ENCODE results near the gene SLC13A3. TPM values are rescaled to one million over a fixed set of nuclear protein-coding genes. Genes with fewer than 3 reads are reported as not detected.

Gene SLC13A3
- total RNA-seq = 1.4 and 4.2 TPM in 2 replicates

DNA sequence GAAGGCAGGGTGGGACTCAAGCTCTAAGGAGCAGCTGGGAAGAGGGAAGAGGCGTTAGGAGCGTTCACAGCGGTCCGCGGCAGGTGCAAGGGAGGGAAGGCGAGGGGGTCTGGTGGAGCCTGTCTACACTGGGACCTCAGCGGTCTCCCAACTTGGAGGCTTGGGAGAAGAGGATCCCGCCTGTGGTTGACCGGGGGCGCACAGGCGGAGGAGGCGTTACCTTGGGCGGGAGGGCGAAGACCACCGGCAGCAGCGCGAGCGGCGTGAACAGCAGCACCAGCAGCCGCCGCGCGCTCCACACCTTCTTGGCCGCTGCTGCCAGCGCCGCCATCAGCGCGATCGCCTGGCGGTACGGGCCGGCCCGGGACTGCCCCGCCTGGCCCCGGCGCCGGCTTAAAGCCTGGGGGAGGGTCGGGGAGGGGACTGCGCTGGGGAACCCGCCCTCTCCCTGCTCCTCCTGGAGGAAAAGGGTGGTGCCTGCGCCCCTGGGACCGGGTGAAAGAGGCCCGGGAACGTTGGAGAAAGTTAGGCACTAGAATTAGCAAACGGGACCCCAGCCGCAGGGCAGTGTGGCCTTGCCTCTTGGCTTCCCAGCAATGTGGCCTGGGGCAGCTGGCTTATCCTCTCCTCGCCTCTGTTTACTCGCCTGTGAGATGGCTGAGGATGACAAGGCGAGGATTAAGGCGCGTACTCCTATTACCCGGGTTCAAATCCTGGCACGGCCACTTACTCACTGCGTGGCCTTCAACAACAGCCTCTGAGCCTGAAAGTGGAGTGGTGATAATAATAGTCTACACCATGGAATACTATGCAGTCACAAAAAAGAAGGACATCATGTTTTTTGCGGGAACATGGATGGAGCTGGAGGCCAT, at the start of gene SLC13A3:
TSS of gene SLC13A3 (minus strand) at position 369 of the 872 bp plus-strand sequence. CDS start at position 331, 38 bp downstream.
- DNase-seq (ENCODE audit: low read depth) = no peak

- no peak for DNase-seq (ENCODE audit: low read depth)
Observed at GRCh38 chr20:46701057-46701456, 49.8 kb upstream of the SLC13A3 start.

- DNase-seq (ENCODE audit: low read depth) = no peak
Observed at GRCh38 chr20:46700481-46700880, 49.2 kb upstream of the SLC13A3 start.

GRCh38 chr20:46699651-46700359, 48.5 kb upstream of the SLC13A3 start:
- DNase-seq (ENCODE audit: low read depth) = peak; percentile 13

- no peak for DNase-seq (ENCODE audit: low read depth)
Observed at GRCh38 chr20:46698788-46699187, 47.5 kb upstream of the SLC13A3 start.

GRCh38 chr20:46696791-46697279, 45.6 kb upstream of the SLC13A3 start:
- no peak for DNase-seq (ENCODE audit: low read depth)

GRCh38 chr20:46695892-46696291, 44.6 kb upstream of the SLC13A3 start:
- no peak for DNase-seq (ENCODE audit: low read depth)

DNA sequence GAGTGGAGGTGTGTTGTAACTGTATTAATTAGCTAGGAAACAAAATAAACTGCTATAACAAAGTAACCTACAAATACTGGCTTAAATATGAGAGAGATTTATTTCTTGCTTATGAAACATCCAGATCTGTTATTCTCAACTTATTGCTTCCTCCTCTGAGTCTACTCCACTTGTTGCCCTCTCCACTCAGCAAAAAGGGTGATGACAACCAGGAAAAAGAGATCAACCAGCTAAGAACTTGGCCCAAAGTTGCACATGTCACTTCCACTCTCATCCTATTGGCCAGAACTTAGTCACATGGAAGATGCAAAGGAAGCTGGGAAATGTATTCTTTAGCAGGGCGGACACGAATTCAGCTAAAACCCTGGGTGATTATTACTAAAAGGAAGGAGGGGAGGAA, 43.2 kb upstream of the SLC13A3 start:
- peak; percentile 29 for DNase-seq (ENCODE audit: low read depth)

DNA sequence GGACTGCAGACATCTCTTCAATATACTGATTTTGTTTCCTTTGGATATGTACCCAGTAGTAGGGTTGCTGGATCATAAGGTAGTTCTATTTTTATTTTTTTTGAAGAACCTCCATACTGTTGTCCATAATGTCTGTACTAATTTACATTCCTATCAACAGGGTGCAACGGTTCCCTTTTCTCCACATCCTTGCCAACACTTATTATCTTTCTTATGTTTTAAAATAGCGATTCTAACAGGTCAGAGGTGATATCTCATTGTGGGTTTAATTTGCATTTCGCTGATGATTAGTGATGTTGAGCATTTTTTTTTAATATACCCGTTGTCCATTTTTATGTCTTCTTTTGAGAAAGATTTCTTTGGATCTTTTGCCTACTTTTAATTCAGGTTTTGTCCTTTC, 39.9 kb upstream of the SLC13A3 start:
- DNase-seq (ENCODE audit: low read depth) = no peak

DNA sequence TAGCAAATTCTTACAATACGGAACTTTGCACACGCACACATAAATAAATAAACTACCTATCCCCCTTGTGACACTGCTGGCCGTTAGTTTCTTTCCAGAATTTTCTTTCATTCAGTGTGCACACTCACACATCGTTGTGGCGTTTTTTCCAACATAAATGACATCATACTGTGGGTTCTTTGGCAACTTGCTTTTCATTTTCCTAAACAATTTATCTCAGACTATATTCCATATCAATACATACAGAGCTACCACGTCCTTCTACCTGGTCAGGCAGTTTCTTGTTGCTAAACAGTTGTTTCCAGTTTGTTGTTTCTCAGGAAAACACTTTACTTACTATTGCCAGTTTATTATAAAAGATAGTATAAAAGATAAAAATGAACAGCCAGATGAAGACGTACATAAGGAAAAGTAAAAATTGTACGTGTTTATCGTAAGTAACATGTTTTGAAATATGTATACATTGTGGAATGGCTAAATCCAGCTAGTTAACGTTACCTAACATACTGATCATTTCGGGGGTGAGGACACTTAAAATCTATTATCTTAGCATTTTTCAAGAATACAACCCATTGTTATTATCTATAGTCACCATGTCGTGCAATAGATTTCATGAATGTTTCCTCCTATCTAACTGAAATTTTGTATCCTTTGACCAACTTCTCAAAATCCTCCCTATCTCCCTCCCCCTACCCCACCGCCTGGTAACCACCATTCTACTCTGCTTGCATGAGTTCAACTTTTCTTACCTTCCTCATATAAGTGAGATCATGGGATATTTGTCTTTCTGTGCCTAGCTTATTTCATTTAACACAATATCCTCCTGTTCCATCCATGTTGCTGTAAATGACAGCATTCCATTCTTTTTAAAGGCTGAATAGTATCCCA, 39.2 kb upstream of the SLC13A3 start:
- DNase-seq (ENCODE audit: low read depth) = peak; percentile 9

DNA sequence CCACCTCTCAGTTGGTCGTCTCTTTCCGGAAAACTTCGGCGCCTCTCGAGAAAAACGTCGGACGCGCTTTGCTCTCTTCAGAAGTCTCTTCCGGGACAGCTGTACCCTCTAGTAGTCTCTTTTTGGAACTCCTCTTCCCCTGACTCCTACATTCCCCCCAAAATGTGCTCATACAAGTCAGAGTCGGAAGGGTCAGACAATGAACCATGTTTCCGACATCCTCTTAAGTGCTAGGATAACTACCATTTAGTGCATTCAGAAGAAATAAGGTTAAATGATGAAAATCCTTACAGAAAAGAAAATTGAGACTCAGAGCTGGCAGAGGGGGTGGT, 38.5 kb upstream of the SLC13A3 start:
- no peak for DNase-seq (ENCODE audit: low read depth)

GRCh38 chr20:46689082-46689753, 38.0 kb upstream of the SLC13A3 start, which contains the start of gene TP53RK:
Gene TP53RK (minus strand): TSS chr20:46689444. CDS start chr20:46689414, 30 bp downstream.
- peak; percentile 100 for DNase-seq (ENCODE audit: low read depth)

DNA sequence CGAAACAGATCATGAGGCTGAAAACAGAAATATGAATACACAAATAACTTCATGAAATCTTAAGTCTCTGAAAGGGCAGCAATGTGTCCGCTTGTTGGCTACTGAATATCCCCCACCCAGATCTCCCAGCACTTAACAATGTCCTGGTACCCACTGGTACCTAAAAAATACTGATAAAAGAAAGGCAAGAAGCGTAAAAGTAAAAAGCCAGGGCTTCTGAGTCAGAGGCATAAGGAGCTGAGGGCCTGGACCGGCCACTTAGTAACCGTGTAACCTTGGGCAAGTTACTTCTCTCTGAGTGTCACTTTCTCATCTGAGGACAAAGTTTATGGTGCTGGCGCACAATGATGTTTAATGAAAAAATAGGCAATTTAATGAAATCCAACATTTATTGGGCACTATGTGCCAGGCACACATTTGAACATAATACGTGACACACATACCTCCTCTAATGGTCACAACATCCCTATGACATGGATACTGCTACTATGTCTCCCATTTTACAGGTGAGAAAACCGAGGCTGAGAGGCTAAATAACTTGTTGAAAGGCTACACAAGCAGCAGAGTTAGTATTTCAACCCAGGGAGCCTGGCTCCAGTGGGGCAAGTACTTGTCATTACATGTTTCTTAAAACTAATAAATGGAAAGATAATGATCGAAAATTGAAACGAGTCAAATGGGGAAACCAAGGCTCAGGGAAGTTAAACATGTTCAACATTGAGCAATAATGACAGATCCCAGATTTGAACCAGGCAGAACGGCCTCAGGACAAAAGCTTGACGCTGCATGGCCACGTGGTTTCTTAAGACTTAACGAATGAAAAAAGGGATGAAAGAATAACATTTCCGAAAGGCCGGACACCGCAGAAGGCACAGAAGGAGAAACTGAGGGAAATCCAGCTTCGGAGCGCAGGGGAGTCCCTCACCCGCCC, 37.2 kb upstream of the SLC13A3 start:
- peak; percentile 47 for DNase-seq (ENCODE audit: low read depth)

- peak; percentile 68 for DNase-seq (ENCODE audit: low read depth)
Observed at GRCh38 chr20:46683939-46684750, 32.9 kb upstream of the SLC13A3 start.

GRCh38 chr20:46683668-46683938, 32.3 kb upstream of the SLC13A3 start:
- DNase-seq (ENCODE audit: low read depth) = no peak

- no peak for DNase-seq (ENCODE audit: low read depth)
Observed at GRCh38 chr20:46683011-46683667, 31.9 kb upstream of the SLC13A3 start.

DNA sequence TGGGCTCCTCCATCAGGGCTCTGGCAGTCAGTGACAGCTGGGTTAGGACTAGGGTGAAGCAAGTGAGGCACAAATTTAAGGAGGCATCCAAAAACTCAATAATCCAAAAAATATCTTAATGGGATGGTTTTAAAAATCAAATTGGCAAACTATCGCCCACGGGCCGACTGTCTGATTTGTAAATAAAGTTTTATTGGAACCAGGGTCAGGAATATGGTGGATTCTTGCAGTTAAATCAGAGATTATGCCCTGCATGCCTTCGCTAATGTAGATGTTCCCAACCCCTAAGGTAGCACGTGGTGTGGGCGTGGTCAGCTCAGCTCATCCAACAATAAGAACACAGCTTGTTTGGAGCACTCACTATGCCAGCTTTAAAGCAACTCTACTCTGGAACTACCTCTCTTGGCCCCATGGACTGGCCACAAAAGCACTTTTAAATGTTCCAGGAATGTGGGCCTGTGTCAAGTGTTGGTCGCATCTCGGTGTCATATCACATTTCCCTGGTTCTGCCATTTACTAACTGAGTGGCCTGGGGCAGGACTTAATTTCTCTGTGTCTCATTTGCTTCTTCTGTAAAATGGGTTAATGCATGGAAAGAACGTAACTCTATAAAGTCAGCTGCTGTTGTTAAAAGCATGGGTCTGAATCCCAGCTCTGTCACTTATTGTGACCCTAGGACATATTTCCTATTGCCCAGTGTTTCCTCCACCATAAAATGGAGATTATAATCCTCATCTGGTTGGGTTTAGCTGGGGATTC, 31.0 kb upstream of the SLC13A3 start:
- no peak for DNase-seq (ENCODE audit: low read depth)

Data from renal cortical epithelial cell (primary cell).